Epidermal melanocyte (primary cell): ENCODE results near the gene FRMD5.
"Not testable (repeated sequence)": the region's sequence is repeated elsewhere in the genome, so short reads cannot be mapped to it uniquely, and the experiment has no call there.

Experiments used
- DNase-seq: peaks from one replicate; pipeline ENCODE4 v3.0.0; 2011; ENCODE audit warnings: low spot score; ENCODE audit not compliant: insufficient read length

Gene FRMD5

GRCh38 chr15:43852607-43853006, 342.5 kb downstream of the FRMD5 start:
- no peak for DNase-seq

- no peak for DNase-seq
Measured at GRCh38 chr15:43851251-43851650, 343.8 kb downstream of the FRMD5 start.

GRCh38 chr15:43845421-43845820, 349.6 kb downstream of the FRMD5 start:
- DNase-seq = no peak

- not testable (repeated sequence) for DNase-seq
Measured at GRCh38 chr15:43832485-43832884, 362.6 kb downstream of the FRMD5 start.

GRCh38 chr15:43831519-43832052, 363.5 kb downstream of the FRMD5 start:
- not testable (repeated sequence) for DNase-seq

GRCh38 chr15:43830691-43831275, 364.3 kb downstream of the FRMD5 start:
- not testable (repeated sequence) for DNase-seq

- DNase-seq = not testable (repeated sequence)
Measured at GRCh38 chr15:43829951-43830540, 365.0 kb downstream of the FRMD5 start.

GRCh38 chr15:43828061-43828657, 366.9 kb downstream of the FRMD5 start:
- DNase-seq = no peak

GRCh38 chr15:43826508-43827341, 368.3 kb downstream of the FRMD5 start, which contains the start of gene WDR76:
TSS of gene WDR76 (plus strand) at chr15:43827002. CDS start at chr15:43827033, 31 bp downstream.
- DNase-seq = peak; percentile 44

GRCh38 chr15:43826029-43826507, 369.0 kb downstream of the FRMD5 start:
- no peak for DNase-seq

GRCh38 chr15:43825305-43825704, 369.8 kb downstream of the FRMD5 start:
- DNase-seq = not testable (repeated sequence)

GRCh38 chr15:43824302-43825246, 370.5 kb downstream of the FRMD5 start, which contains the start of gene MFAP1:
TSS of gene MFAP1 (minus strand) at chr15:43824690. CDS start at chr15:43824569, 121 bp downstream.
- DNase-seq = peak; percentile 96

- DNase-seq = no peak
Measured at GRCh38 chr15:43821505-43821904, 373.6 kb downstream of the FRMD5 start.
